MCF 10A (cell line): Measurements from ENCODE around the gene COTL1. TPM values are rescaled to one million over a fixed set of nuclear protein-coding genes. Genes with fewer than 3 reads are reported as not detected.

Experiments
- BruUV-seq: library from RNA; stranded (reverse); fragments of 400-500 nt; replicated peaks from 2 replicates; lab custom pipeline; 2021; lab: Mats Ljungman, UMichigan
- CTCF ChIA-PET: fragments of 300-600 bp; sonication (Branson Sonifier 250); formaldehyde crosslinking; extraction: SDS; loops from one replicate; lab custom pipeline; 2021; ENCODE audit warnings: antibody characterized with exemption, inconsistent platforms; lab: Yijun Ruan, JAX
- POLR2A ChIA-PET: fragments of 300-600, 350-650 bp; sonication (Branson Sonifier 250); formaldehyde crosslinking; extraction: SDS; loops from one replicate; lab custom pipeline; 2020; ENCODE audit warnings: antibody characterized with exemption, inconsistent platforms; lab: Yijun Ruan, JAX
- DNase-seq: peaks from one replicate; pipeline ENCODE4 v3.0.0-alpha.2; 2018; ENCODE audit not compliant: unreplicated experiment
- H3K27ac Mint-ChIP-seq: one replicate; pipeline ENCODE4 v1.8.0; 2022; ENCODE audit warnings: mild to moderate bottlenecking, low read depth, mixed read lengths; ENCODE audit not compliant: unreplicated experiment
- H3K27me3 Mint-ChIP-seq: one replicate; pipeline ENCODE4 v1.8.0; 2022; ENCODE audit warnings: mixed read lengths; ENCODE audit not compliant: insufficient read depth, unreplicated experiment
- H3K36me3 Mint-ChIP-seq: one replicate; pipeline ENCODE4 v1.8.0; 2022; ENCODE audit warnings: mild to moderate bottlenecking, moderate library complexity, mixed read lengths; ENCODE audit not compliant: insufficient read depth, unreplicated experiment
- H3K4me1 Mint-ChIP-seq: one replicate; pipeline ENCODE4 v1.8.0; 2022; ENCODE audit warnings: mixed read lengths; ENCODE audit not compliant: insufficient read depth, unreplicated experiment
- H3K4me3 Mint-ChIP-seq: one replicate; pipeline ENCODE4 v1.8.0; 2022; ENCODE audit warnings: mild to moderate bottlenecking, moderate library complexity, mixed read lengths; ENCODE audit not compliant: unreplicated experiment
- H3K9me3 Mint-ChIP-seq: one replicate; pipeline ENCODE4 v1.8.0; 2022; ENCODE audit warnings: mixed read lengths; ENCODE audit not compliant: unreplicated experiment
- CTCF ChIP-seq: fragments of 200-600 bp; IDR thresholded peaks from one replicate; pipeline ENCODE4 v1.8.0; 2022; ENCODE audit warnings: antibody characterized with exemption, mild to moderate bottlenecking; ENCODE audit not compliant: unreplicated experiment
- intact Hi-C: fragments of 100-400 bp; cut with micrococcal nuclease; formaldehyde crosslinking; loops from 2 replicates; pipeline ENCODE4 v1.14.1; 2022
- total RNA-seq: library from RNA; stranded (reverse); gene quantifications from 2 replicates; pipeline ENCODE4 v1.2.3, GENCODE V29; 2022

The COTL1 gene
- total RNA-seq, 1 experiment from 2014 or later, result 269 TPM

DNA sequence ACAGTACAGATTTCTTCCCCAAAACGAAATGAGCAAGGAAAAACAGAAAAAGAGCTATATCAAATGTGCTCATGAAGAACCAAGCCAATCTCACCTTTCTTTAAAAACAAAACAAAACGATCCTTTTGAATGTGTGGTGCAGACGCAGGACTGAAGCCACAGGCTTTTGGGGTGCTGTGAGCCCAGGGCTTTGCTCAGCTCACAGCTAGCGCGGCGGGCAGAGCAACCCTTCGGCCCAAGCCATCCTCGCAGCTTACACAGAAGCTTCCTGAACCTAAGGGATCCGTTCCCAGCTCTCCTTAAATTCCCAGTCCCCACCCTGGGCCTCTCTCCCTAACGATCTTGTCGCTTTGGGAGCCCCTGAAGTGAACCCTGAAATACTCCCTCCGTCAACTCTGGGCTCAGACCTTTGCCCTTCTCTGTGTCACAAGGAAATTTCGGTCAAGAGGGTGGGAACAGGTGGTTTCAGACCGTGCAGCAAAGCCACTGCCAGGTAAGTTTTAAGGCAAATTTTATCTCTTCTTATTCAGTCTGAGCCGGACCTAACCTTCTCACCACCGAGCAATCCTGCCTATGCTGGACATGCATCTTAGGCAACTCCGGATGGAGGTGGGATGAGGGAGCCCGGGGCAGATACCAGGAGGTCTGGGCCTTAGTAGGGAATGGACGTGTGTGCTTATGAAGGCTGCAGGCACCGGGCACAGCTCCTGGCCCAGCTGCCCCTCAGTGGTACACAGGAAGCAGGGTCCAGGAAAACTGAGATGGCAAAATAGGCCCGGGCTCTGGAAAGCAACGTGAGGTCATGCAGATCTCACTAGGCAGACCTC lies 52.0 kb downstream of the COTL1 start:
- Mint-ChIP-seq H3K27me3 (no peaks in the 10 kb centered on the region), H3K9me3 (peaks cover 6% of the 10 kb centered on the region), H3K4me3 (no peak overlapping the region), H3K4me1 (no peaks in the 10 kb centered on the region), H3K27ac (no peak overlapping the region), H3K36me3 (peaks cover 39% of the 10 kb centered on the region)
- ChIA-PET CTCF (interaction anchor here (0.7 kb wide), 1 partner anchor 333 kb away, joined by 3 read pairs; no protein-coding TSS in a partner anchor), POLR2A (no interaction called here)
- BruUV-seq, result TSS peak; percentile 96
- DNase-seq, result no peak
- intact Hi-C loops, result no loop called here
- TF ChIP-seq CTCF, result no peak

- H3K9me3 Mint-ChIP-seq, result peaks cover 6% of the 10 kb centered on the region
- no TSS peak for BruUV-seq
- TF ChIP-seq CTCF, result no peak
- DNase-seq, result no peak
- H3K4me3 Mint-ChIP-seq, result no peak overlapping the region
- H3K36me3 Mint-ChIP-seq, result peaks cover 32% of the 10 kb centered on the region
- ChIA-PET POLR2A (no interaction called here), CTCF (interaction anchor here (1.3 kb wide), 1 partner anchor 58 kb away, joined by 4 read pairs; no protein-coding TSS in a partner anchor)
- H3K27ac Mint-ChIP-seq, result no peak overlapping the region
- intact Hi-C loops, result no loop called here
- no peaks in the 10 kb centered on the region for H3K4me1 Mint-ChIP-seq
- H3K27me3 Mint-ChIP-seq, result no peaks in the 10 kb centered on the region
These were observed 54.0 kb downstream of the COTL1 start for GRCh38 chr16:84563786-84564420.

GRCh38 chr16:84563064-84563715 lies 54.7 kb downstream of the COTL1 start:
- ChIA-PET POLR2A (no interaction called here), CTCF (interaction anchor here (0.6 to 1.3 kb wide), 3 partner anchors 57 to 129 kb away, joined by 3 to 5 read pairs (median 4); no protein-coding TSS in a partner anchor)
- intact Hi-C loops, result no loop called here
- BruUV-seq, result no TSS peak
- H3K9me3 Mint-ChIP-seq, result peaks cover 2% of the 10 kb centered on the region
- H3K36me3 Mint-ChIP-seq, result peaks cover 28% of the 10 kb centered on the region
- no peaks in the 10 kb centered on the region for H3K27me3 Mint-ChIP-seq
- no peak overlapping the region for H3K27ac Mint-ChIP-seq
- DNase-seq, result no peak
- H3K4me1 Mint-ChIP-seq, result no peaks in the 10 kb centered on the region
- TF ChIP-seq CTCF, result no peak
- H3K4me3 Mint-ChIP-seq, result no peak overlapping the region
